DOHH2 (cell line): ENCODE measurements around the gene PCED1B.

ENCODE experiments used
- CTCF ChIP-seq: fragments of 200-600 bp; sonication (generic); IDR thresholded peaks from one replicate; pipeline ENCODE4 v1.5.1; 2014; ENCODE audit warnings: antibody characterized with exemption, mild to moderate bottlenecking, low read depth, low read length; ENCODE audit not compliant: poor library complexity, severe bottlenecking
- EZH2phosphoT487 ChIP-seq: fragments of 200-600 bp; sonication (generic); IDR thresholded peaks from 2 replicates; pipeline ENCODE4 v1.6.1; 2017; ENCODE audit warnings: borderline replicate concordance, mild to moderate bottlenecking, antibody characterized with exemption, low read length, moderate library complexity, mixed read lengths

DNA sequence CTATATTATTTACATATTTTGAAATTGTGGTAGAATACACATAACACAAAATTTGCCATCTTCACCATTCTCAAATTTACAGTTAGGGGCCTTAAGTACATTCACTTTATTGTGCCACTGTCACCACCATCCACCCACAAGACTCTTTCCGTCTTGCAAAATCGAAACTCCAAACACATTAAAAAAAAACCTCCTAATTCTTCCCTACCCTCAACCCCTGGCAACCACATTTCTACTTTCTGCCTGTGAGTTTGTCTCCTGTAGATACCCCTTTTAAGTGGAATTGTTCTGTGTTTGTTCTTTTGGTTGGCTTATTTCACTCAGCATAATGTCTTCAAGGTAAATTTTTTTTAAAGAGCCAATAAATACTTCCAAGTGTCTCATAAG is 32.0 kb downstream of the PCED1B start:
- TF ChIP-seq CTCF (no peak), EZH2phosphoT487 (no peak)
